SK-N-SH (cell line): ENCODE measurements around the gene ZNF3. TPM values are rescaled to one million over a fixed set of nuclear protein-coding genes. Genes with fewer than 3 reads are reported as not detected.

Experiments used
- CTCF ChIA-PET: fragments of 300-600, 350-600 bp; formaldehyde crosslinking; extraction: SDS; loops from one replicate; lab custom pipeline; 2021; lab: Yijun Ruan, JAX
- POLR2A ChIA-PET: fragments of 350-600 bp; sonication (Branson Sonifier 250); formaldehyde crosslinking; extraction: SDS; loops from one replicate; lab custom pipeline; 2020; ENCODE audit warnings: antibody characterized with exemption, inconsistent platforms; lab: Yijun Ruan, JAX
- DNase-seq: peaks from one replicate; pipeline ENCODE4 v3.0.0; 2012
- H2AFZ ChIP-seq: fragments of 200-600 bp; sonication (generic); 2 replicates; pipeline ENCODE4 v1.8.1; 2016; ENCODE audit warnings: antibody characterized with exemption, mild to moderate bottlenecking, low read depth
- H3F3A ChIP-seq: fragments of 200-600 bp; sonication (generic); replicated peaks from 2 replicates; pipeline ENCODE3; 2016; ENCODE audit warnings: antibody characterized with exemption, mild to moderate bottlenecking; ENCODE audit not compliant: insufficient read depth
- H3K27ac ChIP-seq, 2 experiments: fragments of 200-500 bp in 1 of 2; fragments of 200-600 bp in 1 of 2; sonication (Bioruptor generic) in 1 of 2; sonication (generic), shearing (Covaris generic) in 1 of 2; 2 replicates each; pipeline versions ENCODE4 v1.5.1 to v1.6.1; 2014 to 2016; ENCODE audit warnings: low read depth in 2 of 2, inconsistent platforms in 1 of 2, low read length in 1 of 2, mild to moderate bottlenecking in 1 of 2, mixed read lengths in 1 of 2
- H3K27me3 ChIP-seq: fragments of 200-600 bp; sonication (generic), shearing (Covaris generic); 2 replicates; pipeline ENCODE4 v1.6.1; 2016; ENCODE audit warnings: mixed run types; ENCODE audit not compliant: insufficient read depth
- H3K36me3 ChIP-seq, 2 experiments: fragments of 200-500 bp in 1 of 2; fragments of 200-600 bp in 1 of 2; sonication (Bioruptor generic) in 1 of 2; sonication (generic) in 1 of 2; replicated peaks in 1 of 2; 2 replicates each; pipeline versions ENCODE3 to v1.5.1; 2014 to 2016; ENCODE audit warnings: low read length in 1 of 2, mild to moderate bottlenecking in 1 of 2; ENCODE audit not compliant: insufficient read depth in 2 of 2, control insufficient read depth in 1 of 2
- H3K4me1 ChIP-seq, 2 experiments: fragments of 200-500 bp in 1 of 2; fragments of 200-600 bp in 1 of 2; sonication (Bioruptor generic) in 1 of 2; sonication (generic), shearing (Covaris generic) in 1 of 2; 2 replicates each; pipeline versions ENCODE4 v1.5.1 to v1.6.1; 2014 to 2016; ENCODE audit warnings: low read depth in 1 of 2, low read length in 1 of 2, mixed run types in 1 of 2; ENCODE audit not compliant: insufficient read depth in 2 of 2, control insufficient read depth in 1 of 2
- H3K4me2 ChIP-seq: fragments of 200-600 bp; sonication (generic), shearing (Covaris generic); 2 replicates; pipeline ENCODE4 v1.6.1; 2017; ENCODE audit warnings: mixed run types
- H3K4me3 ChIP-seq, 2 experiments: fragments of 200-500 bp in 1 of 2; fragments of 200-600 bp in 1 of 2; sonication (Bioruptor generic) in 1 of 2; sonication (generic), shearing (Covaris generic) in 1 of 2; 2 replicates each; pipeline versions ENCODE4 v1.5.1 to v1.8.1; 2014 to 2016; ENCODE audit warnings: low read depth in 2 of 2, inconsistent platforms in 1 of 2, low read length in 1 of 2, mild to moderate bottlenecking in 1 of 2, mixed read lengths in 1 of 2, moderate library complexity in 1 of 2
- H3K79me2 ChIP-seq: fragments of 200-600 bp; sonication (generic); 2 replicates; pipeline ENCODE4 v1.8.1; 2017; ENCODE audit warnings: mild to moderate bottlenecking; ENCODE audit not compliant: insufficient read depth
- H3K9ac ChIP-seq: fragments of 200-600 bp; sonication (generic); 2 replicates; pipeline ENCODE4 v1.6.1; 2017; ENCODE audit warnings: mixed run types
- H3K9me2 ChIP-seq: fragments of 200-600 bp; sonication (generic); 2 replicates; pipeline ENCODE4 v1.6.1; 2017; ENCODE audit warnings: mixed run types
- H3K9me3 ChIP-seq: fragments of 200-600 bp; sonication (generic); 2 replicates; pipeline ENCODE4 v1.6.1; 2017; ENCODE audit warnings: mixed run types, mild to moderate bottlenecking, moderate library complexity
- H4K20me1 ChIP-seq: fragments of 200-600 bp; sonication (generic); 2 replicates; pipeline ENCODE4 v1.6.1; 2017; ENCODE audit warnings: mild to moderate bottlenecking, mixed run types; ENCODE audit not compliant: insufficient read depth
- FOSL2 ChIP-seq: IDR thresholded peaks from 2 replicates; pipeline ENCODE4 v1.4.0; 2012; ENCODE audit warnings: low read depth, mild to moderate bottlenecking, moderate library complexity, borderline replicate concordance
- RAD21 ChIP-seq: IDR thresholded peaks from 2 replicates; pipeline ENCODE4 v1.6.1; 2012; ENCODE audit warnings: mild to moderate bottlenecking, low read length
- REST ChIP-seq: IDR thresholded peaks from 2 replicates; pipeline ENCODE4 v1.6.1; 2012; ENCODE audit warnings: mild to moderate bottlenecking, low read depth, low read length, moderate library complexity
- RXRA ChIP-seq: IDR thresholded peaks from 2 replicates; pipeline ENCODE4 v1.4.0; 2012; ENCODE audit warnings: low read depth, mild to moderate bottlenecking, borderline replicate concordance
- TCF12 ChIP-seq: IDR thresholded peaks from 2 replicates; pipeline ENCODE4 v1.4.0; 2012
- TEAD4 ChIP-seq: IDR thresholded peaks from 2 replicates; pipeline ENCODE4 v1.4.0; 2012; ENCODE audit warnings: mild to moderate bottlenecking, borderline replicate concordance; ENCODE audit not compliant: insufficient read depth
- WGBS: methylation state at CpG from one replicate; pipeline ENCODE4 v1.1.6; 2017; ENCODE audit warnings: low lambda C conversion rate; 5-methylcytosine and 5-hydroxymethylcytosine counted together
- polyA plus RNA-seq, 3 experiments: library from polyadenylated mRNA; depleted of rRNA; stranded (reverse); fragments of >200 nt; gene quantifications; 2 replicates each; pipeline ENCODE4 v1.2.3, GENCODE V29; 2012
- TF ChIP-seq, protein P1 (sequence below): IDR thresholded peaks from 2 replicates; pipeline ENCODE4 v1.4.0; 2012; ENCODE audit warnings: low read depth, borderline replicate concordance
- TF ChIP-seq, protein P2 (sequence below): IDR thresholded peaks from 2 replicates; pipeline ENCODE4 v1.4.0; 2012; ENCODE audit warnings: low read depth

The ZNF3 gene
- polyA plus RNA-seq, 1 of the 3 experiments (the other 2 are of a cell fraction) = 30.5 TPM

DNA sequence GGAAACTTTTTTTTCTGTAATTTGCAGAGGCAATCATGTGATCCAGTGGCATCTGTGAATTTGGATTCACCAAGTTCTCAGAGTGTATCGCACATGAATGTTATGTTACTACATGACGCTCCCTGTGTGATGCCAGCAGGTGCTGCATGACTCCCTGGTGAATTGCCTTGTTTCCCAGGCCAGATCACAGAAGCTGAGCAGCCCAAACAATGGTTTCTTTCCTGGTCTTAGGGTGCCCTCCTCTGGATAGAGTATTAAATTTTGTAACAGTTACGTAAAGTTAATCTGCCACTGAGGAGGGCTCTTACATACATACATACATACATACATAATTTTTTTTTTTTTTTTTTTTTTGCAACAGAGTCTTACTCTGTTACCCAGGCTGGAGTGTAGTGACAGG, 28.3 kb downstream of the ZNF3 start (continued):
- no peak for TF ChIP-seq REST
- TF ChIP-seq, protein P1, sequence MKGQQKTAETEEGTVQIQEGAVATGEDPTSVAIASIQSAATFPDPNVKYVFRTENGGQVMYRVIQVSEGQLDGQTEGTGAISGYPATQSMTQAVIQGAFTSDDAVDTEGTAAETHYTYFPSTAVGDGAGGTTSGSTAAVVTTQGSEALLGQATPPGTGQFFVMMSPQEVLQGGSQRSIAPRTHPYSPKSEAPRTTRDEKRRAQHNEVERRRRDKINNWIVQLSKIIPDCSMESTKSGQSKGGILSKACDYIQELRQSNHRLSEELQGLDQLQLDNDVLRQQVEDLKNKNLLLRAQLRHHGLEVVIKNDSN = no peak
- no peak for TF ChIP-seq RXRA
- TF ChIP-seq, protein P2, sequence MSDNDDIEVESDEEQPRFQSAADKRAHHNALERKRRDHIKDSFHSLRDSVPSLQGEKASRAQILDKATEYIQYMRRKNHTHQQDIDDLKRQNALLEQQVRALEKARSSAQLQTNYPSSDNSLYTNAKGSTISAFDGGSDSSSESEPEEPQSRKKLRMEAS = no peak

DNA sequence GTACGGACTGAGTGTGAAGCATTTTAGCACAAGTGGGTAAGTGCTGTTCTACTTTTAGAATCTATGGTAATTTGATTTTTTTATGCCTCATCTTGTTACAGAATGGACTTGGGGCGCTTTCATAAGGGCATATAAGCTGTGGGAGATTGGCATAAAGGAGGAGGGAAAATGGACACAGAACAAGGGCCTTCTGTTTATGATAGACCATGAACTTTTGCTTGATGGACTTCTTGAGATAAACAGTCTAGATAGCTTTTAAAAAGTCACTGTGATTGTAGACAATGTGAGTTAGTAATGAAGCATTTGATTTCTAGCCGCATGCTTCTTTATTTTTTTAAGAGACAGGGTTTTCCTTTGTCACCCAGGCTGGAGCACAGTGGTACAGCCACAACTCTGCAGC, 29.9 kb downstream of the ZNF3 start:
- POLR2A ChIA-PET = interaction anchor here (1.2 to 1.3 kb wide), 2 partner anchors 12 to 58 kb away, joined by 3 read pairs; no protein-coding TSS in a partner anchor
- Histone ChIP-seq H3K4me3 (no peak overlapping the region), H3K9ac (no peak overlapping the region), H3K36me3 (peaks cover 8 to 21% of the 10 kb centered on the region in 2 experiments), H3K4me1 (peaks cover 5 to 9% of the 10 kb centered on the region in 2 experiments; a peak in 2 of 4 replicates), H3K27ac (no peak overlapping the region), H3K9me2 (no peaks in the 10 kb centered on the region), H3K9me3 (no peaks in the 10 kb centered on the region), H2AFZ (no peak overlapping the region), H3K27me3 (no peaks in the 10 kb centered on the region), H3K79me2 (peaks cover 59% of the 10 kb centered on the region), H3K4me2 (no peak overlapping the region), H3F3A (peaks cover 23% of the 10 kb centered on the region), H4K20me1 (no peaks in the 10 kb centered on the region; the same call in 1 of the 2 replicates)
- TF ChIP-seq TEAD4 = no peak
- TF ChIP-seq TCF12 = no peak
- no peak for TF ChIP-seq FOSL2
- no peak for TF ChIP-seq RAD21
- CTCF ChIA-PET = interaction anchor here (0.7 to 5.5 kb wide), 11 partner anchors 12 to 138 kb away, joined by 3 to 60 read pairs (median 5); partner anchors contain the start of gene ZNF3
- 100% methylated on average over 3 of the region's 3 CpGs for WGBS
- DNase-seq = no peak
